Fibroblast of the aortic adventitia (primary cell): ENCODE measurements around the gene CENPQ. TPM values are rescaled to one million over a fixed set of nuclear protein-coding genes. Genes with fewer than 3 reads are reported as not detected.

Source experiments
- DNase-seq: peaks from one replicate; pipeline ENCODE4 v3.0.0-alpha.2; 2010; ENCODE audit warnings: low read depth
- H3K4me3 ChIP-seq: 2 replicates; pipeline ENCODE4 v1.5.1; 2011; ENCODE audit warnings: low read depth, mild to moderate bottlenecking, control low read depth, low read length, moderate library complexity
- CTCF ChIP-seq: IDR thresholded peaks from 2 replicates; pipeline ENCODE4 v1.5.1; 2011; ENCODE audit warnings: mild to moderate bottlenecking, low read length, control low read depth, inconsistent platforms; ENCODE audit not compliant: insufficient read depth
- total RNA-seq: library from RNA; depleted of rRNA; stranded (reverse); fragments of >200 nt; gene quantifications from 2 replicates; pipeline ENCODE4 v1.2.3, GENCODE V29; 2012; ENCODE audit warnings: low replicate concordance

CENPQ gene, protein sequence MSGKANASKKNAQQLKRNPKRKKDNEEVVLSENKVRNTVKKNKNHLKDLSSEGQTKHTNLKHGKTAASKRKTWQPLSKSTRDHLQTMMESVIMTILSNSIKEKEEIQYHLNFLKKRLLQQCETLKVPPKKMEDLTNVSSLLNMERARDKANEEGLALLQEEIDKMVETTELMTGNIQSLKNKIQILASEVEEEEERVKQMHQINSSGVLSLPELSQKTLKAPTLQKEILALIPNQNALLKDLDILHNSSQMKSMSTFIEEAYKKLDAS
- 2.9 and 23.7 TPM in 2 replicates for total RNA-seq

GRCh38 chr6:49462927-49463611 lies at the start of gene CENPQ, which contains the start of gene MMUT:
TSS of gene CENPQ (plus strand) at chr6:49463370. CDS start at chr6:49470177, 6,807 bp downstream.
TSS of gene MMUT (minus strand) at chr6:49463253. CDS start at chr6:49459466, 3,787 bp downstream.
- peak within 1 kb of the TSS; percentile 83 for H3K4me3 ChIP-seq
- no peak for TF ChIP-seq CTCF
- peak; percentile 94 for DNase-seq

DNA sequence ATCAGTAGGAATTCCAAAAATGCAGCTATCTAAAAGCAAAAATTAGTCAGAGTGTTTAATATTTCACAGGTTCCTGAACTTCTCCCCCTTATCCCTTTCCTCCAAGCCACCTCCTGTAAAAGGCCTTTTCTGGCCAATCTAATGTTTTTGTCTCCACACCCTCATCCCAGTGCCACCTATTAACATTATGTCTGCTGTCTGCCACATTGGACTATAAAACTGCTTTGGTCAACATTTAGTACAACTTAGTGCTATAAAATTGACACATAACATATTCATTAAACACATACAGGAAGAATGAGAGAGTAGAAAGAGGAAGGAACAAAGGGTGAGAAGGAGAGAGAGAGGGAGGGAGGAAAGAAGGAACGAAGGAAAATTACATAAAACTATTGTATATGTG lies 47.8 kb upstream of the CENPQ start:
- no peak for DNase-seq
- no peak overlapping the region for H3K4me3 ChIP-seq
- TF ChIP-seq CTCF: no peak

DNA sequence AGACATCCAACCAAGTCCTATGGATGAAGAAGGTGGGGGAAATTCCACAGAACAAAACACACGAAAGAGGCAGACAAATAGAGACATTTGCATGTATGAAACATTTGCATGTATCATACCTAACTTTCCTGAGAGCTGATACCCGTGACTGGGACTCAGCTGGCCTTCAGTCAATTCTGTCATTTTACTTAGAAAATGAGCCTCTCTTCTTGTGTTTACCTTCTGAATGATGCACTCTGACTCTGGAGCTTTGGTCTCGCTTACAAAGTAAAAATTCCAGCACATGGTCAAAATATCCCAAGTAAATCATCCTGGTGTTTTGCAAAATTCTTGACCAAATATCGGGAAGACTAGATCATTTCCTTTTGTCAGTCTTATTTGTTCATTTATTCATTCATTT lies 47.0 kb upstream of the CENPQ start:
- no peak for DNase-seq
- no peak for TF ChIP-seq CTCF
- no peak overlapping the region for H3K4me3 ChIP-seq

DNA sequence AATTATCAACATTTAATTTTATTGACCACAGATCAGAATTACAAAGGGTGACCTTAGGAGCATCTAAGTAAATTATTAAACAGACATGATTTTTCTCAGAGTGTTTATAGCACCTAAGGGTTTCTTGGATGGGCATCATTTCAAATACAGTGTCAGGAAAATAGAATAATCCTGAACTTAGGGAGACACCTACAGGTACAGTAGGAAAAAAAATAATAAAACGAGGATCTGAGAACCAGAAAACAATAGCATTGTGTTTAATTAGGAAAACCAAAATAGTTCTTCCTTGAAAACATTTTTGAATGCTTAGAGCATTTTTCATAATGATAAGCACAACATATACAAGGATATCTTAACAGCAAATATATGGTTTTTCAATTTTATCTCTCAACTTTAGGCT lies 39.4 kb upstream of the CENPQ start:
- TF ChIP-seq CTCF: peak; percentile 30
- H3K4me3 ChIP-seq: no peak overlapping the region
- DNase-seq: peak; percentile 72

DNA sequence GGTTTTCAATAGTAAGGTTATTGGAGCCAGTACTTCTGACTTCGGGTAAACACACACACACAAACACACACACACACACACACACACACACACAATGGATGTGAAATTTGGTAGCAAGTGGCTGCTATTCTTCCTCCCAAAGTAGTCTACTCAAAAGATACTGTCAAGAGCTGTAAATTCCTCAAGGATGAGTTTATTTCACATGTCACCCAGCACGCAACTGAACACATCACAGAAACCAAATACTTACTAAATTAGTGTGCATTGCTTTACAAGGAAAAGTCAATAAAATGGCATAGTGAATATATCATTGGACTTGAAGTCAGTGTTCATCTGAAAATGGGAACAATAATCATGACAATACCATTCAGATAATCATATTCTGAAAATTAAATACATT lies 33.0 kb upstream of the CENPQ start:
- no peak for TF ChIP-seq CTCF
- H3K4me3 ChIP-seq: no peak overlapping the region
- no peak for DNase-seq

GRCh38 chr6:49430866-49431265 lies 32.3 kb upstream of the CENPQ start:
- no peak for TF ChIP-seq CTCF
- DNase-seq: no peak
- H3K4me3 ChIP-seq: no peak overlapping the region
